GM23338 (cell line): ENCODE results near the gene SHCBP1L. TPM values are rescaled to one million over a fixed set of nuclear protein-coding genes. Genes with fewer than 3 reads are reported as not detected.
A peak's percentile ranks its signal among the peaks of the same experiment; 100 is the strongest.

Source experiments
- ATAC-seq: fragments of 200-7000 bp; cut with Tn5 transposase; 3 replicates; pipeline ENCODE4 v1.9.1; 2020
- DNase-seq: peaks from one replicate; pipeline ENCODE4 v3.0.0-alpha.2; 2015; ENCODE audit warnings: low spot score
- H2AFZ ChIP-seq: fragments of 200-600 bp; sonication (generic); 2 replicates; pipeline ENCODE4 v1.8.0; 2016; ENCODE audit warnings: antibody characterized with exemption, mild to moderate bottlenecking, moderate library complexity
- H3F3A ChIP-seq: fragments of 200-600 bp; sonication (generic); replicated peaks from 2 replicates; pipeline ENCODE4 v1.8.0; 2017; ENCODE audit warnings: antibody characterized with exemption, mixed run types, low read depth
- H3K27ac ChIP-seq: fragments of 200-600 bp; sonication (generic); 2 replicates; pipeline ENCODE4 v1.6.1; 2016; ENCODE audit warnings: low read depth
- H3K27me3 ChIP-seq: fragments of 200-600 bp; sonication (generic); 2 replicates; pipeline ENCODE4 v1.8.0; 2016; ENCODE audit warnings: mild to moderate bottlenecking, mixed run types, moderate library complexity; ENCODE audit not compliant: insufficient read depth
- H3K36me3 ChIP-seq: fragments of 200-600 bp; sonication (generic); 2 replicates; pipeline ENCODE4 v1.8.0; 2016; ENCODE audit warnings: mild to moderate bottlenecking; ENCODE audit not compliant: insufficient read depth
- H3K4me1 ChIP-seq: fragments of 200-600 bp; sonication (generic); 2 replicates; pipeline ENCODE4 v1.8.0; 2016; ENCODE audit warnings: mild to moderate bottlenecking, moderate library complexity; ENCODE audit not compliant: insufficient read depth
- H3K4me2 ChIP-seq: fragments of 200-600 bp; sonication (generic); 2 replicates; pipeline ENCODE4 v1.7.1; 2017; ENCODE audit warnings: mixed run types
- H3K4me3 ChIP-seq: fragments of 200-600 bp; sonication (generic); 2 replicates; pipeline ENCODE4 v1.6.1; 2016; ENCODE audit warnings: mixed run types
- H3K79me2 ChIP-seq: fragments of 200-600 bp; sonication (generic); replicated peaks from 2 replicates; pipeline ENCODE4 v1.8.0; 2017; ENCODE audit warnings: mild to moderate bottlenecking; ENCODE audit not compliant: insufficient read depth
- H3K9me2 ChIP-seq: fragments of 200-600 bp; sonication (generic); 2 replicates; pipeline ENCODE4 v1.8.0; 2017; ENCODE audit not compliant: insufficient read depth
- H4K20me1 ChIP-seq: fragments of 200-600 bp; sonication (generic); replicated peaks from 2 replicates; pipeline ENCODE4 v1.8.0; 2017; ENCODE audit warnings: mild to moderate bottlenecking; ENCODE audit not compliant: insufficient read depth
- H3K27ac Mint-ChIP-seq: 2 replicates; pipeline ENCODE4 v1.8.0; 2020; ENCODE audit warnings: inconsistent platforms, mild to moderate bottlenecking, moderate library complexity, mixed read lengths
- H3K27me3 Mint-ChIP-seq: 3 replicates; pipeline ENCODE4 v1.8.0; 2022; ENCODE audit warnings: low read depth, mild to moderate bottlenecking, moderate library complexity, mixed read lengths, inconsistent platforms; ENCODE audit not compliant: insufficient read depth, poor library complexity
- H3K36me3 Mint-ChIP-seq: 3 replicates; pipeline ENCODE4 v1.8.0; 2021; ENCODE audit warnings: low read depth, mild to moderate bottlenecking, inconsistent platforms, moderate library complexity, mixed read lengths
- H3K4me1 Mint-ChIP-seq: 3 replicates; pipeline ENCODE4 v1.8.0; 2020; ENCODE audit warnings: mild to moderate bottlenecking, inconsistent platforms, mixed read lengths
- H3K4me3 Mint-ChIP-seq: 3 replicates; pipeline ENCODE4 v1.8.0; 2021; ENCODE audit warnings: moderate library complexity, mild to moderate bottlenecking, inconsistent platforms, mixed read lengths
- H3K9me3 Mint-ChIP-seq: 3 replicates; pipeline ENCODE4 v1.8.0; 2020; ENCODE audit warnings: moderate library complexity, mild to moderate bottlenecking, inconsistent platforms, mixed read lengths
- EZH2 ChIP-seq: fragments of 200-600 bp; sonication (generic); IDR thresholded peaks from one replicate; pipeline ENCODE4 v1.8.0; 2017; ENCODE audit warnings: antibody characterized with exemption, mild to moderate bottlenecking, low read depth; ENCODE audit not compliant: unreplicated experiment
- EZH2phosphoT487 ChIP-seq: fragments of 200-600 bp; sonication (generic); IDR thresholded peaks from one replicate; pipeline ENCODE4 v1.8.1; 2018; ENCODE audit warnings: antibody characterized with exemption; ENCODE audit not compliant: unreplicated experiment
- NANOG ChIP-seq: IDR thresholded peaks from 2 replicates; pipeline ENCODE4 v1.6.1; 2016; ENCODE audit warnings: antibody characterized with exemption, borderline replicate concordance
- POLR2AphosphoS5 ChIP-seq: IDR thresholded peaks from 2 replicates; pipeline ENCODE4 v1.6.1; 2016; ENCODE audit warnings: antibody characterized with exemption, low read depth
- REST ChIP-seq: IDR thresholded peaks from one replicate; pipeline ENCODE4 v1.6.1; 2018; ENCODE audit warnings: antibody characterized with exemption; ENCODE audit not compliant: unreplicated experiment
- STAT1 ChIP-seq: IDR thresholded peaks from one replicate; pipeline ENCODE4 v1.6.1; 2016; ENCODE audit warnings: antibody characterized with exemption; ENCODE audit not compliant: unreplicated experiment
- ZNF114 ChIP-seq: fragments of 250-450 bp; sonication (Bioruptor Pico); IDR thresholded peaks from 2 replicates; pipeline ENCODE4 v1.5.0; 2020; ENCODE audit warnings: mild to moderate bottlenecking, moderate library complexity
- ZNF331 ChIP-seq: fragments of 250-450 bp; sonication (Bioruptor Pico); IDR thresholded peaks from 2 replicates; pipeline ENCODE4 v1.5.0; 2020; ENCODE audit warnings: low read depth, mild to moderate bottlenecking, moderate library complexity
- polyA plus RNA-seq: library from polyadenylated mRNA; unstranded; fragments of >200 nt; fragmentation: Nextera tagmentation; extraction: Ambion mirVana; gene quantifications from 2 replicates; pipeline ENCODE4 v1.2.1, GENCODE V29; 2016
- total RNA-seq: library from RNA; depleted of rRNA; stranded (reverse); fragments of >200 nt; shearing (Covaris generic); gene quantifications from 2 replicates; pipeline ENCODE4 v1.2.3, GENCODE V29; 2014
- TF ChIP-seq, protein P1 (sequence below), 2 experiments: fragments of 200-600 bp in 1 of 2; sonication (generic) in 1 of 2; conservative IDR thresholded peaks; 2 replicates each; pipeline versions ENCODE4 v1.5.1 to v1.6.1; 2016 to 2017; ENCODE audit warnings: antibody characterized with exemption in 2 of 2, low read depth in 2 of 2, mild to moderate bottlenecking in 2 of 2, moderate library complexity in 1 of 2
- TF ChIP-seq, protein P2 (sequence below): IDR thresholded peaks from 2 replicates; pipeline ENCODE4 v1.6.1; 2016; ENCODE audit warnings: antibody characterized with exemption

The SHCBP1L gene
- total and polyA plus RNA-seq, 2 experiments from 2014 or later = not detected

GRCh38 chr1:182869241-182869666 is 83.7 kb downstream of the SHCBP1L start (continued):
- TF ChIP-seq, protein P1, sequence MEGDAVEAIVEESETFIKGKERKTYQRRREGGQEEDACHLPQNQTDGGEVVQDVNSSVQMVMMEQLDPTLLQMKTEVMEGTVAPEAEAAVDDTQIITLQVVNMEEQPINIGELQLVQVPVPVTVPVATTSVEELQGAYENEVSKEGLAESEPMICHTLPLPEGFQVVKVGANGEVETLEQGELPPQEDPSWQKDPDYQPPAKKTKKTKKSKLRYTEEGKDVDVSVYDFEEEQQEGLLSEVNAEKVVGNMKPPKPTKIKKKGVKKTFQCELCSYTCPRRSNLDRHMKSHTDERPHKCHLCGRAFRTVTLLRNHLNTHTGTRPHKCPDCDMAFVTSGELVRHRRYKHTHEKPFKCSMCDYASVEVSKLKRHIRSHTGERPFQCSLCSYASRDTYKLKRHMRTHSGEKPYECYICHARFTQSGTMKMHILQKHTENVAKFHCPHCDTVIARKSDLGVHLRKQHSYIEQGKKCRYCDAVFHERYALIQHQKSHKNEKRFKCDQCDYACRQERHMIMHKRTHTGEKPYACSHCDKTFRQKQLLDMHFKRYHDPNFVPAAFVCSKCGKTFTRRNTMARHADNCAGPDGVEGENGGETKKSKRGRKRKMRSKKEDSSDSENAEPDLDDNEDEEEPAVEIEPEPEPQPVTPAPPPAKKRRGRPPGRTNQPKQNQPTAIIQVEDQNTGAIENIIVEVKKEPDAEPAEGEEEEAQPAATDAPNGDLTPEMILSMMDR (conservative IDR thresholded peaks at IDR 0.05; ENCODE audit: low read depth in 2 of 2) = no peak
- TF ChIP-seq EZH2 (no peak), EZH2phosphoT487 (no peak), ZNF331 (CRISPR knock-in tag) (no peak), POLR2AphosphoS5 (no peak), REST (no peak)
- TF ChIP-seq, protein P2, sequence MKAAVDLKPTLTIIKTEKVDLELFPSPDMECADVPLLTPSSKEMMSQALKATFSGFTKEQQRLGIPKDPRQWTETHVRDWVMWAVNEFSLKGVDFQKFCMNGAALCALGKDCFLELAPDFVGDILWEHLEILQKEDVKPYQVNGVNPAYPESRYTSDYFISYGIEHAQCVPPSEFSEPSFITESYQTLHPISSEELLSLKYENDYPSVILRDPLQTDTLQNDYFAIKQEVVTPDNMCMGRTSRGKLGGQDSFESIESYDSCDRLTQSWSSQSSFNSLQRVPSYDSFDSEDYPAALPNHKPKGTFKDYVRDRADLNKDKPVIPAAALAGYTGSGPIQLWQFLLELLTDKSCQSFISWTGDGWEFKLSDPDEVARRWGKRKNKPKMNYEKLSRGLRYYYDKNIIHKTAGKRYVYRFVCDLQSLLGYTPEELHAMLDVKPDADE = no peak

GRCh38 chr1:182867861-182868260 is 85.1 kb downstream of the SHCBP1L start:
- H3K4me2 ChIP-seq = no peak overlapping the region
- H4K20me1 ChIP-seq = peaks cover 28% of the 10 kb centered on the region
- DNase-seq = no peak
- Mint-ChIP-seq H3K27ac (peak overlapping the region; percentile 52; the same call in 1 of the 2 replicates), H3K27me3 (peaks cover 2% of the 10 kb centered on the region), H3K4me1 (no peaks in the 10 kb centered on the region), H3K9me3 (no peaks in the 10 kb centered on the region), H3K4me3 (no peak overlapping the region), H3K36me3 (peaks cover 95% of the 10 kb centered on the region)
- no peak for TF ChIP-seq STAT1
- TF ChIP-seq NANOG = no peak
- no peak for TF ChIP-seq ZNF114 (CRISPR knock-in tag)
- peak; percentile 0 for TF ChIP-seq EZH2phosphoT487
- no peak for TF ChIP-seq POLR2AphosphoS5
- TF ChIP-seq, protein P2 = no peak
- TF ChIP-seq REST = no peak
- peaks cover 94% of the 10 kb centered on the region for H3K36me3 ChIP-seq
- H3K4me1 ChIP-seq = no peaks in the 10 kb centered on the region
- ATAC-seq = no peak
- H3K4me3 ChIP-seq = no peak overlapping the region
- peaks cover 50% of the 10 kb centered on the region for H3K79me2 ChIP-seq
- no peaks in the 10 kb centered on the region for H3K9me2 ChIP-seq
- H3F3A ChIP-seq = 0 out of 2 replicates have a peak, but pooled peaks cover 8% of the 10 kb centered on the region
- H2AFZ ChIP-seq = no peak overlapping the region
- H3K27me3 ChIP-seq = no peaks in the 10 kb centered on the region
- peak overlapping the region; percentile 27; the same call in 1 of the 2 replicates for H3K27ac ChIP-seq
